ENCODE results near the gene LRRFIP1.
"Not testable (repeated sequence)": the region's sequence is repeated elsewhere in the genome, so short reads cannot be mapped to it uniquely, and the experiment has no call there.

The LRRFIP1 gene

GRCh38 chr2:237662671-237663093 lies 35.3 kb downstream of the LRRFIP1 start:
- peak; percentile 16 for DNase-seq (ENCODE audit: low spot score)

- DNase-seq (ENCODE audit: low spot score), result no peak
Measured at GRCh38 chr2:237663517-237664110, 36.2 kb downstream of the LRRFIP1 start.

- DNase-seq (ENCODE audit: low spot score), result no peak
Measured at GRCh38 chr2:237664151-237664550, 36.8 kb downstream of the LRRFIP1 start.

- no peak for DNase-seq (ENCODE audit: low spot score)
Measured at GRCh38 chr2:237665713-237666143, 38.3 kb downstream of the LRRFIP1 start.

- no peak for DNase-seq (ENCODE audit: low spot score)
Measured at GRCh38 chr2:237666606-237667005, 39.2 kb downstream of the LRRFIP1 start.

GRCh38 chr2:237667050-237667576 lies 39.7 kb downstream of the LRRFIP1 start:
- not testable (repeated sequence) for DNase-seq (ENCODE audit: low spot score)

- no peak for DNase-seq (ENCODE audit: low spot score)
Measured at GRCh38 chr2:237667893-237668292, 40.5 kb downstream of the LRRFIP1 start.

GRCh38 chr2:237668440-237668839 lies 41.1 kb downstream of the LRRFIP1 start:
- DNase-seq (ENCODE audit: low spot score), result no peak

- DNase-seq (ENCODE audit: low spot score), result no peak
Measured at GRCh38 chr2:237669283-237669627, 41.9 kb downstream of the LRRFIP1 start.

- DNase-seq (ENCODE audit: low spot score), result no peak
Measured at GRCh38 chr2:237669628-237670392, 42.4 kb downstream of the LRRFIP1 start.

GRCh38 chr2:237670641-237671040 lies 43.3 kb downstream of the LRRFIP1 start:
- no peak for DNase-seq (ENCODE audit: low spot score)

GRCh38 chr2:237671466-237672138 lies 44.2 kb downstream of the LRRFIP1 start:
- no peak for DNase-seq (ENCODE audit: low spot score)

- DNase-seq (ENCODE audit: low spot score), result no peak
Measured at GRCh38 chr2:237672731-237673129, 45.3 kb downstream of the LRRFIP1 start.

- DNase-seq (ENCODE audit: low spot score), result peak; percentile 83
Measured at GRCh38 chr2:237673130-237674001, 46.0 kb downstream of the LRRFIP1 start.

GRCh38 chr2:237674731-237675276 lies 47.4 kb downstream of the LRRFIP1 start:
- peak; percentile 87 for DNase-seq (ENCODE audit: low spot score)

GRCh38 chr2:237675316-237675715 lies 47.9 kb downstream of the LRRFIP1 start:
- DNase-seq (ENCODE audit: low spot score), result no peak

GRCh38 chr2:237680702-237681478 lies 53.5 kb downstream of the LRRFIP1 start:
- DNase-seq (ENCODE audit: low spot score), result no peak

GRCh38 chr2:237682151-237682550 lies 54.8 kb downstream of the LRRFIP1 start:
- no peak for DNase-seq (ENCODE audit: low spot score)

GRCh38 chr2:237682856-237683670 lies 55.7 kb downstream of the LRRFIP1 start:
- no peak for DNase-seq (ENCODE audit: low spot score)

- no peak for DNase-seq (ENCODE audit: low spot score)
Measured at GRCh38 chr2:237685408-237685807, 58.0 kb downstream of the LRRFIP1 start.

Measured in CD4-positive, alpha-beta T cell treated with Interleukin-6 at 100 ng/mL for 8 hours (primary cell).